ENCODE data around the gene KARS1.

The KARS1 gene

DNA sequence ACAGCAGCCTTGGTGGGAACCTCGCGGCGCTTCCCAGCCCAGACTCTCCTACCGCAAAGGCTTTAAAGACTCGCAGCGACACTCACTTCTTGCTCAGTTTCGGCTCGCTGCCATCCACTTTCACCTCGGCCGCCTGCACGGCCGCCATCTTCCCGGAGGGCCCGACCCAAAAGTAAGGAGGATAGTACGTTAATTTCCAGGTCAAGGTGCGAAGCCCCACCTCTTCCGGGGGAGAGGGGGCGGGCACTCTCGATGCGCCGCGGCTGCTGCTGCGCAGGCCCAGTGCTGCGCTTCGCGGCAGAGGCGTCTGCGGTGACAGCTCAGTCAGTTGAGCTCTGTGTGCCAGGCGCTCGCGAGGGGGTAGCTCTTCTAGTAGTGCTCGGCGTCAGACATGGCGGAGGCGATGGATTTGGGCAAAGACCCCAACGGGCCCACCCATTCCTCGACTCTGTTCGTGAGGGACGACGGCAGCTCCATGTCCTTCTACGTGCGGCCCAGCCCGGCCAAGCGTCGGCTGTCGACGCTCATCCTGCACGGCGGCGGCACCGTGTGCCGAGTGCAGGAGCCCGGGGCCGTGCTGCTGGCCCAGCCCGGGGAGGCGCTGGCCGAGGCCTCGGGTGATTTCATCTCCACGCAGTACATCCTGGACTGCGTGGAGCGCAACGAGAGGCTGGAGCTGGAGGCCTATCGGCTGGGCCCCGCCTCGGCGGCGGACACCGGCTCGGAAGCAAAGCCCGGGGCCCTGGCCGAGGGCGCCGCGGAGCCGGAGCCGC is at the start of gene KARS1, which contains the start of gene TERF2IP:
TSS of gene KARS1 (minus strand) at position 174 of the 773 bp plus-strand sequence. CDS start at position 148, 26 bp downstream.
TSS of gene TERF2IP (plus strand) at position 282 of the 773 bp plus-strand sequence. CDS start at position 392, 110 bp downstream.
- peak; percentile 96 for DNase-seq

DNA sequence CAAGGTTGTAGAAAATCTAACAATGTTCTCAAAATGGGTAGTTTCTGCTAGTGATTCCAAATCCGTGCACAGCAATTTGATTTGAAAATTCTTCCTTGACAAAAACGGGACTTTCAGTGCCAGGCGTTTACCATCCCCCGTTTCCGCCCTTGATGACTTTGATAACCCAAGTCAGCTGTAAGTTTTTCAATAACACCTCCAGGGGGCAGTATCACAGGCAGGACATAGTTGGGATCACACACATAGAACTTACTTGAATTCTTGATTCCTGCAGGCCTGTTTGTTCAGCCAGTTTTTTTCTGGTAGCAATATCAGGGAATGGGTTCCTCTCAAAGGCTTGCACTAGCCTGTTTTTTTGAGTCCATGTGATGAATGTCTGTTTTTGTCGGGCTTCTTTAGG is 48.2 kb upstream of the KARS1 start:
- DNase-seq, result no peak

DNA sequence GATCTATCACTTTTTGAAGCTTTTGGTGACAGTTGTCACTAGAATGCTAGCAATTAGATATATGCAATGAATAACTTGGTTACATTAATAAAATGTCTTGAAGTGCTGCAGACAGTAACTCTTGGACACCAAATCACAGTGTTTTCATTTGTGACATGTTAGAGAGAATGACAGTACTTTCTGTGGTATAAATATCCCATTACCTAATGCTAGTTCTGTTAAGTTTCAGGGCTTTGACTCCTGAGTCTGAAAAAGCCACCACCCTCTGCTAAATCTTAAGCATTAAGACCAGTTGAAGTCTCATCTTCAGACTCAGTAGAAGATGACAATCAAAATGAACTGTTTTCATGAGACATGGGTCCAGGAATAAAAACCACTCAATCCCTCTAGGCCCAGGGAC is 39.9 kb upstream of the KARS1 start:
- no peak for DNase-seq

DNA sequence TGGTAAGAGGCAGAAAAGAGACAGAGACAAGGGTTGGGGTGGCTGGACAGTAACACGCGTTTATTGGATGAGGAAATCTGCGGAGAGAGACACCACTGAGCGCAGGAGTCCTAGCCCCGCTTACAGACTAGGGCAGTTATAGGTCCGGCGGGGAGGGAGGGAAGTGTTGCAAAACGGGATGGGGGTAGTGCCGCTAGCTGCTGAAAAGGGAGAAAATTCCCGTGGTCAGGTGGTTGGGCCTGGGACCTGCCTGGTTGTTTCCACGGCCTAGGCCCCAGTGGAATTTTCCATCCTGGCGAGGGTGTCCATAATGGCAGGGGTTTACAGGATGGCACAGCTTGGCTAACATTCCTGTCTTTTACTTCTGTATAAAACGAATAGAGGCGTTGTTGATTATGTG is 34.8 kb upstream of the KARS1 start:
- no peak for DNase-seq

DNA sequence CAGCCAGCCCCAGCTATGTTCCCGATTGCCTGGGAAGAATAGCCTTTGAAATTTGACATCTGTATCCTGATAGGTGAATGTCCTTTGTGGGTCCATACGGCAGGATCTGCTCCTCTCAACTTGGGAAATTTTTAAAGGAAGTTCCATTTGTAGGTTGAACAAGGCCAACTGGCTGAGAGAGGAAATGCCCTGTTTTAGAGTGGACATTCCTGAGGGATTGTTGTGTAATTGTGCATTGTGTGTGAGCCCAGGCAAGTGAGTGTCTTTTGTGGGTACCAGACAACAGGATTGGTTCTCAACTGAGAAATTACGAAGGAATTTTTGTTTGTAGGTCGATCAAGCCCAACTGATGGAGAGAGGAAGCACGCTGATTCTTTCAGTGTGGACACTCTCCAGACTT is 31.9 kb upstream of the KARS1 start:
- no peak for DNase-seq

DNA sequence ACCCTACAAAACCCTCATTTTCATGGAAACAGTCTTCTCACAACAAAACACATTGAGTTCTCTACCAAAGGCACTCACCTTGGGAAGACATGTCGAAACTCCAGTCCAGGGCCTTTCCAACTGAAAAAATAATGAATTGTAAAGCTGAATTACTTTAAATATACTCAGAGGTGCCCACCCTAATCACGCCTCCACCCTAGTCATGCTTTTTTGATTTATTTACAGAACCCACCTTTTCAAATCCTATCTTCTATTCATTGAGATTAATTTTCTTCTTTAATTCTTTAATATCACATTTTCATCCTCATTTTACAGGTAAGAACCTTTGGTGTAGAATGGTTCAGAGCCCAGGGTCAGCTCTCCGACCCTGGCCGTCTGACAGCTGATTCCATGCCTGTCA is 29.4 kb upstream of the KARS1 start, which contains the start of gene CPHXL2:
TSS of gene CPHXL2 (minus strand) at position 101 of the 400 bp plus-strand sequence. CDS start at position 91, 10 bp downstream.
- DNase-seq, result no peak

DNA sequence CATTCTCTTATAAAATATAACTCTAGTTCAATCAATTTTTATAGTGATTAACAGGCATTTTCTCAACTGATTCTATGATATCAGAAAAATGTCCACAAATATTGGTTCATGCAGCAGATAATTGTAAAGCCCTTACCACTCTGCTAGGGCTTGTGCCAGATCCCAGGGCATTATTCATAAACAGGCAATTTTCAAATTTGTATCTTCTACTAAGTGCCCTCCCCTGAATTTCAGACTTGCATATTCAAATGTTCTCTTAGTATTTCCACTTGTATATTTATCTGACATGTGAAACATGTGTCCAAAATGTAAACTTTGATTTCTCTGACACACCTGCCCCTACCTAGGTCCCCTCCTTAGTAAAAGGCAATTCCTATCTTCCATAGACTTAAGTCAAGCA is 20.0 kb upstream of the KARS1 start:
- DNase-seq, result no peak

GRCh38 chr16:75660726-75661302 is 13.3 kb upstream of the KARS1 start:
- no peak for DNase-seq

DNA sequence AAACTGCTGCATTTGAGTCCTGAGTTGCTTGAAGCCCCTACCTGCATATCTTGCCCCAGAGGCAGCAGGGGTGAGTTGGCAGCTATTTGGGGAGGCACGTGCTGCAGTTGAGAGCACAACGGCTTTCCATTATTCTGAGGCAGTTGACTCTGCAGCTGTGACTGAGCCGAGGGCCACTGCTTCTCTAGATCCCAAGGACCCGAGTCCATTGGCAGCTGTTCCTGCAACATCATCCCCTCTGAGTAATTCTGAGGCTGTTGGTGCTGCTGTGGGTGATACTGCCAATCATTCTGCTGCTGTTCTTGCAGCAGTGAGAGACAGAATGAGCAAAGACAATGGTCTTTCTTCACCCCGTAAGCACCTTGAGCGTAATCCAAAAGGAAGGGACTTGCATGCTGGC is 12.9 kb upstream of the KARS1 start:
- no peak for DNase-seq

GRCh38 chr16:75658175-75658574 is 10.7 kb upstream of the KARS1 start:
- no peak for DNase-seq

DNA sequence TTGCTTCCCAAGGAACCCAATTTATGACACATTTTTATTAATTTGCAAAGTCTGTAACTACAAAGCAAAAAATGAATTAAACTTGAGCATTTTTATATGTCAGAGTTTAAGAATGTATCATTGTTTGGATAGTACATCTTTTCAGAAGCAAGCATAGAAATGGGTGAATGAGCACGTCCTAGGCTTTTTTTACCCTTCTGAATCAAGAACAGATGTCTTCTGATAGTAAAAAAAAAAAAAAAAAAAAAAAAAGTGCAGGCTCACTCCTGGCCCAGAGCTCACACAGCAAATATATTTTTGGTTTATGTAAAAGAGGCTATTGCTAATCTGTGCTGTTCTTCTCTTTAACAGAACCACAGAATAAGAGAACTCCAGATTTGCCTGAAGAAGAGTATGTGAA is 6.5 kb upstream of the KARS1 start:
- DNase-seq, result no peak

GRCh38 chr16:75648265-75649076 is 1.0 kb upstream of the KARS1 start:
- DNase-seq, result peak; percentile 88

GRCh38 chr16:75647112-75647491 is 363 bp downstream of the KARS1 start:
- DNase-seq, result no peak

DNA sequence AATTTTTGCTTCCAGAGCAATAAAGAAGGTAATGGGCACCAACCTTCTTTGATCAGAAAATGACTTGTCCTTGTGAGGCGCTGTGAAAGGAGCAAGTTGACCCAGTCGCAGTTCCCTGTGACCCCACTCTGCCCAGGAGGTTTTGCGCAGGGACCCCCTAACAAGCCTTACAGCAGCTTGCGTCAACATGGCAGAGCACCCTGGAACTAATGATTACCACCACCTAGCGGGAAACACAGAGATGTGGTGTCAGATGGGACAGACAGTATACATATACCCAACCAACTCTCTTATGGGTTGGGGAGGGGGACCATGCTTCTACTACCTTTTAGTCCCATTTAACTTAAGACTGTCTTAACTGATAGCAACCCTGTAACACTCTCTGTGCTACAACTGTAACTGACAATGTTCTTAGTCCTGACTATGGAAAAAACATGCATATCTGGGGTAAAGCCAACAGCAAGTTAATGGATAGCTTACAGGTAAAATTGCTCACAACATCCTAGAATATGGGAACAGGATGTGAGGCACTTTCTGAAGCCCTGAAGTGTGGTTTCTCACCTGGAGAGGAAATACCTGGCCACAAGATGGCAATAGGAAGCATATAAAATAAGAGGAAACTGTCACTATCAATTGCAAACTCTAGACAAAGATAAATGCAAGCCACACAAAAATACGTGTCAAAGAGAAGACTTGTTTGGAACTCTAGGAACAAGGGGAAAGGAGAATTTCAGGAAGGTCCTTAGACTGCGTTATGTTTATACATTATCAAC is 3.0 kb downstream of the KARS1 start:
- peak; percentile 54 for DNase-seq

DNA sequence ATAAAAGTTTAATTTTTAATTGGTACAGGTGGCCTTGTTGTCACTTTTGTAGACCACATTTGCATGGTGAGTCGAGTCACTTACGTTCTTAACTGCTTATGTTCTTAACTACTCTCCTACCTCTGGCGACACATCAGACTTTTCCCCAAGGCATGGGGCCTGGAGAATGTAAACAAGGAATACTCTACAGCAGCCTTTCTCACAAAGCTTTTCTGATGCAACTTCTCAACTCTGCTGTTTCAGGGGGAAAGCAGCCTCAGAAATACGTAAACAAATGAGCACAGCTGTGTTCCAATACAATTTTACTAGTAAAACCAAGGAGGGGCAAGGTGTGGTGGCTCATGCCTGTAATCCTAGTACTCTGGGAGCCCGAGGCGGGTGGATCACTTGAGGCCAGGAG is 6.9 kb downstream of the KARS1 start:
- no peak for DNase-seq

DNA sequence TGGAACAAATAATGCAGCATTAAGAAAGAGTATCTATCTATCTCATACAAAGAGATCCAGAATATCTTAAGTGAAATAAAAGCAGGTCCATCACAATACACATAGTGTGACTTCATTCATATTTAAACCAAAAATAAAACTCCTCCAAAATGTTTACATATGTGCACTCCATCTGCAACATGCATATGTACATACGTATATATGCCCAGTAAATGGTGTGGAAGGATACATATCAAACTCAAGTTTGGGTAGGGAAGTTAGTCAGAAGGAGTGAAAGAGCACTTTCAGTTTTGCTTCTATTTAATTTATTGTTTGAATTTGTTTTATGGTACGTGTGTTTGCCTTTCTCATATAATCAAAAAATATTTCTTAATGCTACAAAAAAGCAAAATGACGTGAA is 12.4 kb downstream of the KARS1 start:
- no peak for DNase-seq

GRCh38 chr16:75632857-75633256 is 14.6 kb downstream of the KARS1 start:
- no peak for DNase-seq

GRCh38 chr16:75630052-75630451 is 17.4 kb downstream of the KARS1 start:
- DNase-seq, result no peak

GRCh38 chr16:75629132-75629531 is 18.3 kb downstream of the KARS1 start:
- no peak for DNase-seq

DNA sequence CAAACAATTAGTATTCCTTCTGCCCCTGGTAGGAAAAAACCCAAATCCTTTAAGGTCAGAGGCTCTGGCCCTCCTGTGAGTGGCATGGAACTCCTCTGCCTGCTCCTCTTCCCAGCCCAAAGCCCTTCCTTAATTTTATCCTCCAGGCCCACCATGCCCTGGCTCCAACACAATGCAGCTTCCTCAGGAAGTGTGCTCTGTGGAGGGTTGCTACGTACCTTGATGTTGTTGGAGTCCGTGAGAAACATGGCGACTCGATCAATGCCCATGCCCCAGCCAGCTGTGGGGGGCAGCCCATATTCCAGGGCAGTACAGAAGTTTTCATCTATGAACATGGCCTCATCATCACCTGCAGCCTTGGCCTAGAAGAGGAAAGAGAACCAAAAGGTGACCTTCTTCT is 19.1 kb downstream of the KARS1 start:
- no peak for DNase-seq

DNA sequence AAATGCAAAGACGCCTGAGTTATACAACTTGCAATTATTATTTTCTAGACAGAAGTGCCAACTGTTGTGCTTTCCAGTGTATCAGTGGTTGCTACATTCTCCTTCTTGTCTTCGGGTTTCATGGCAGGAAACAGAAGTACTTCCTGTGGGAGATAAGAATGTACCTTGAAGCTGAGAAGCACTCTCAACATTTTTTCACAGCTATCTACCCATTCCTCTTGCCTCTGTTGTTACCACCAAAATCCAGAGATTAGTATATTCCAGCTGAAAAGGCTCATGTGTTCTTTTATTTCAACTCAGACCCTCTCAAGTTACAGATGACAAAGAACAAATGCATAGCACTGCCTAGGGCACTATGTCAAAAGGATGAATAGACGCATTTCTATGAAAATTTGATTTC is 19.6 kb downstream of the KARS1 start:
- peak; percentile 54 for DNase-seq

DNA sequence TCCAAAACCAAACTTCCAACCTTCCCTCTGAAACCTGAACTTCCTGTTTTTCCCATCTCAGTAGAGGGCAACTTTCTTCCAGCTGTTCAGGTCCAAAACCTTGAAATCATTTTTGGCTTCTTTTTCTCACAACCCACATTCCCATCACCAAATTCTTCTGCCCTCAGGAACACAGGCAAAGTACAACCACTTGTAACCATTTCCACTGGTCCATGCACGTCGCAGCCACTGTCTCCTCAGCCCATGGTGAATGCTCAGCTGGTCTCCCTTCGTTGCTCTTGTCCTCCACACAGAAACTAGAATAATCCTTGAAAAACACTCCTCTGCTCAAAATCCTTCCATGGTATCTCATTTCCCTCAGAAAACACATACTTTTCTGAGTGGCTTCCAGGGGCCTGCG is 20.7 kb downstream of the KARS1 start:
- no peak for DNase-seq

- no peak for DNase-seq
These were observed 22.5 kb downstream of the KARS1 start for GRCh38 chr16:75624921-75625334.
